Astrocyte (in vitro differentiated cells and primary cell): ENCODE data around the gene SH3BP2. TPM values are rescaled to one million over a fixed set of nuclear protein-coding genes. Genes with fewer than 3 reads are reported as not detected.

Source experiments
- DNase-seq: peaks from one replicate; pipeline ENCODE4 v3.0.0-alpha.2; 2010; ENCODE audit warnings: low read depth
- FAIRE-seq: peaks from 2 replicates; lab custom pipeline; 2011; peaks lifted over from hg19 to GRCh38; lab: Jason Lieb, UNC
- H2AFZ ChIP-seq: 2 replicates; pipeline ENCODE4 v1.6.0; 2012; ENCODE audit warnings: low read depth, low read length, inconsistent platforms
- H3K27ac ChIP-seq: 2 replicates; pipeline ENCODE4 v1.5.1; 2011; ENCODE audit warnings: low read depth, low read length, inconsistent platforms
- H3K27me3 ChIP-seq: 2 replicates; pipeline ENCODE4 v1.6.0; 2011; ENCODE audit warnings: low read length, inconsistent platforms; ENCODE audit not compliant: insufficient read depth
- H3K36me3 ChIP-seq: 2 replicates; pipeline ENCODE4 v1.5.1; 2011; ENCODE audit warnings: low read length, inconsistent platforms; ENCODE audit not compliant: insufficient read depth
- H3K4me1 ChIP-seq: 2 replicates; pipeline ENCODE4 v1.5.1; 2011; ENCODE audit warnings: low read length, inconsistent platforms; ENCODE audit not compliant: insufficient read depth
- H3K4me2 ChIP-seq: 2 replicates; pipeline ENCODE4 v1.6.0; 2012; ENCODE audit warnings: low read length, inconsistent platforms
- H3K4me3 ChIP-seq: 2 replicates; pipeline ENCODE4 v1.5.1; 2011; ENCODE audit warnings: low read depth, mild to moderate bottlenecking, low read length, inconsistent platforms; ENCODE audit not compliant: insufficient read depth
- H3K79me2 ChIP-seq: 2 replicates; pipeline ENCODE4 v1.6.0; 2012; ENCODE audit warnings: mild to moderate bottlenecking, low read length, inconsistent platforms; ENCODE audit not compliant: insufficient read depth
- H3K9ac ChIP-seq: 2 replicates; pipeline ENCODE4 v1.6.0; 2012; ENCODE audit warnings: mild to moderate bottlenecking, low read length, inconsistent platforms
- H3K9me3 ChIP-seq: 2 replicates; pipeline ENCODE4 v1.5.1; 2012; ENCODE audit warnings: low read depth, mild to moderate bottlenecking, low read length, inconsistent platforms; ENCODE audit not compliant: insufficient read depth
- H4K20me1 ChIP-seq: 2 replicates; pipeline ENCODE4 v1.6.0; 2012; ENCODE audit warnings: low read length, inconsistent platforms; ENCODE audit not compliant: insufficient read depth
- H3K27ac Mint-ChIP-seq: one replicate; pipeline ENCODE4 v1.8.0; 2021; ENCODE audit warnings: mild to moderate bottlenecking, mixed read lengths; ENCODE audit not compliant: unreplicated experiment
- H3K27me3 Mint-ChIP-seq: one replicate; pipeline ENCODE4 v1.8.0; 2021; ENCODE audit warnings: low read depth, mixed read lengths; ENCODE audit not compliant: unreplicated experiment
- H3K36me3 Mint-ChIP-seq: one replicate; pipeline ENCODE4 v1.8.0; 2021; ENCODE audit warnings: low read depth, mixed read lengths; ENCODE audit not compliant: unreplicated experiment
- H3K4me1 Mint-ChIP-seq: one replicate; pipeline ENCODE4 v1.8.0; 2021; ENCODE audit warnings: low read depth, mixed read lengths; ENCODE audit not compliant: unreplicated experiment
- H3K4me3 Mint-ChIP-seq: one replicate; pipeline ENCODE4 v1.8.0; 2021; ENCODE audit warnings: mild to moderate bottlenecking, moderate library complexity, mixed read lengths; ENCODE audit not compliant: unreplicated experiment
- H3K9me3 Mint-ChIP-seq: one replicate; pipeline ENCODE4 v1.8.0; 2021; ENCODE audit warnings: mild to moderate bottlenecking, mixed read lengths; ENCODE audit not compliant: unreplicated experiment
- CTCF ChIP-seq: IDR thresholded peaks from 2 replicates; pipeline ENCODE4 v1.5.1; 2011; ENCODE audit warnings: low read depth, mild to moderate bottlenecking, inconsistent platforms, low read length, moderate library complexity; ENCODE audit not compliant: insufficient read depth
- EZH2 ChIP-seq: IDR thresholded peaks from 2 replicates; pipeline ENCODE4 v1.6.1; 2012; ENCODE audit warnings: mild to moderate bottlenecking, low read length, inconsistent platforms; ENCODE audit not compliant: insufficient read depth
- total RNA-seq: library from RNA; stranded (reverse); gene quantifications from 2 replicates; pipeline ENCODE4 v1.2.1, GENCODE V29; 2021

The SH3BP2 gene
- total RNA-seq, 1 donor from 2014 or later, result 33.7 TPM

- FAIRE-seq, result no peak
- peaks cover 17% of the 10 kb centered on the region for H3K4me1 Mint-ChIP-seq
These were observed 5.7 kb downstream of the SH3BP2 start for GRCh38 chr4:2798399-2799223.

GRCh38 chr4:2799224-2799911, 6.5 kb downstream of the SH3BP2 start:
- Histone ChIP-seq H3K27me3 (no peaks in the 10 kb centered on the region), H3K79me2 (peaks cover 51% of the 10 kb centered on the region), H3K4me3 (no peak overlapping the region), H3K4me2 (no peak overlapping the region), H4K20me1 (no peaks in the 10 kb centered on the region), H3K4me1 (peaks cover 42% of the 10 kb centered on the region), H3K9ac (no peak overlapping the region), H3K27ac (no peak overlapping the region), H3K9me3 (no peaks in the 10 kb centered on the region), H3K36me3 (no peaks in the 10 kb centered on the region), H2AFZ (no peak overlapping the region)
- no peaks in the 10 kb centered on the region for H3K9me3 Mint-ChIP-seq
- DNase-seq (no peak), FAIRE-seq (no peak)
- H3K4me3 Mint-ChIP-seq, result no peak overlapping the region
- H3K36me3 Mint-ChIP-seq, result no peaks in the 10 kb centered on the region
- no peaks in the 10 kb centered on the region for H3K27me3 Mint-ChIP-seq
- TF ChIP-seq CTCF (no peak), EZH2 (no peak)
- peaks cover 17% of the 10 kb centered on the region for H3K4me1 Mint-ChIP-seq
- H3K27ac Mint-ChIP-seq, result peak overlapping the region; percentile 34

More at GRCh38 chr4:2798399-2799223, 5.7 kb downstream of the SH3BP2 start:
- Histone ChIP-seq H3K36me3 (no peaks in the 10 kb centered on the region), H3K9ac (no peak overlapping the region), H3K9me3 (no peaks in the 10 kb centered on the region), H4K20me1 (no peaks in the 10 kb centered on the region), H3K27ac (no peak overlapping the region), H2AFZ (no peak overlapping the region), H3K27me3 (no peaks in the 10 kb centered on the region), H3K4me2 (no peak overlapping the region), H3K4me3 (no peak overlapping the region), H3K4me1 (peaks cover 50% of the 10 kb centered on the region), H3K79me2 (peaks cover 57% of the 10 kb centered on the region)
- no peaks in the 10 kb centered on the region for H3K36me3 Mint-ChIP-seq
- TF ChIP-seq CTCF, result no peak
- no peak for TF ChIP-seq EZH2
- no peak overlapping the region for H3K27ac Mint-ChIP-seq
- no peak for DNase-seq
- no peaks in the 10 kb centered on the region for H3K9me3 Mint-ChIP-seq
- H3K4me3 Mint-ChIP-seq, result no peak overlapping the region
- H3K27me3 Mint-ChIP-seq, result no peaks in the 10 kb centered on the region
